Measurements from ENCODE around the gene SLC9A3.

The SLC9A3 gene

GRCh38 chr5:517535-518100, 6.6 kb downstream of the SLC9A3 start:
- no peak for ATAC-seq
- TF ChIP-seq BACH2 (CRISPR knock-in tag; IDR thresholded peaks at IDR 0.05; ENCODE audit: borderline replicate concordance) (no peak), GLIS3 (CRISPR knock-in tag; IDR thresholded peaks at IDR 0.05) (no peak)

GRCh38 chr5:516980-517379, 7.3 kb downstream of the SLC9A3 start:
- TF ChIP-seq RARB (CRISPR knock-in tag; IDR thresholded peaks at IDR 0.05) (no peak), ARNTL (CRISPR knock-in tag; IDR thresholded peaks at IDR 0.05; ENCODE audit: borderline replicate concordance, low read depth) (no peak), ZFP30 (CRISPR knock-in tag; IDR thresholded peaks at IDR 0.05) (no peak), CREB5 (CRISPR knock-in tag; IDR thresholded peaks at IDR 0.05; ENCODE audit: low read depth) (no peak), BACH2 (CRISPR knock-in tag; IDR thresholded peaks at IDR 0.05; ENCODE audit: borderline replicate concordance) (no peak), CSDC2 (CRISPR knock-in tag; IDR thresholded peaks at IDR 0.05) (no peak)

GRCh38 chr5:516338-516925, 7.8 kb downstream of the SLC9A3 start:
- ATAC-seq, result no peak

More at GRCh38 chr5:516980-517379, 7.3 kb downstream of the SLC9A3 start:
- no peak for ATAC-seq

More at GRCh38 chr5:516338-516925, 7.8 kb downstream of the SLC9A3 start:
- TF ChIP-seq CSDC2 (CRISPR knock-in tag; IDR thresholded peaks at IDR 0.05), result no peak
- TF ChIP-seq ZFP30 (CRISPR knock-in tag; IDR thresholded peaks at IDR 0.05), result no peak
- no peak for TF ChIP-seq ZC3H10 (CRISPR knock-in tag; IDR thresholded peaks at IDR 0.05)
- TF ChIP-seq CSRNP3 (CRISPR knock-in tag; IDR thresholded peaks at IDR 0.05), result no peak
- no peak for TF ChIP-seq CREB5 (CRISPR knock-in tag; IDR thresholded peaks at IDR 0.05; ENCODE audit: low read depth)
- TF ChIP-seq ZNF8 (CRISPR knock-in tag; IDR thresholded peaks at IDR 0.05), result no peak
- TF ChIP-seq PATZ1 (CRISPR knock-in tag; IDR thresholded peaks at IDR 0.05; ENCODE audit: borderline replicate concordance), result no peak
- no peak for TF ChIP-seq SNAI2 (CRISPR knock-in tag; IDR thresholded peaks at IDR 0.05)
- no peak for TF ChIP-seq TSHZ2 (CRISPR knock-in tag; IDR thresholded peaks at IDR 0.05)
- TF ChIP-seq OSR1 (CRISPR knock-in tag; IDR thresholded peaks at IDR 0.05), result no peak

Data from SK-N-SH treated with all-trans-retinoic acid at 6 μM for 48 hours (cell line).